Keratinocyte (primary cell): Measurements from ENCODE around the gene GNA14.

Experiments
- CTCF ChIP-seq, 3 experiments: IDR thresholded peaks in 1 of 3; conservative IDR thresholded peaks in 1 of 3; optimal IDR thresholded peaks in 1 of 3; 2 replicates in 2 of 3; 3 replicates in 1 of 3; pipeline versions ENCODE3 to v1.5.1; 2011; ENCODE audit warnings: low read length in 3 of 3, mild to moderate bottlenecking in 3 of 3, moderate library complexity in 2 of 3, control low read depth in 1 of 3, inconsistent platforms in 1 of 3; ENCODE audit not compliant: insufficient read depth in 2 of 3; ENCODE audit errors: extremely low read depth in 1 of 3
- EZH2 ChIP-seq: IDR thresholded peaks from one replicate; pipeline ENCODE4 v1.6.1; 2012; ENCODE audit warnings: inconsistent platforms, mild to moderate bottlenecking, low read length, moderate library complexity

- TF ChIP-seq CTCF (optimal IDR thresholded peaks at IDR 0.05 in 1 of 3, IDR thresholded peaks at IDR 0.05 in 1 of 3, conservative IDR thresholded peaks at IDR 0.05 in 1 of 3; ENCODE audit: extremely low read depth in 1 of 3, insufficient read depth in 2 of 3, low read length in 3 of 3), result no peak
- no peak for TF ChIP-seq EZH2
These were observed 135.2 kb downstream of the GNA14 start for GRCh38 chr9:77512876-77513275.
